ENCODE measurements around the gene LMOD1. TPM values are rescaled to one million over a fixed set of nuclear protein-coding genes. Genes with fewer than 3 reads are reported as not detected.

Gene LMOD1
- total and polyA plus RNA-seq, 2 of the 8 experiments (the other 6 are each of a cell fraction or from before 2014, with no cell fraction given), result 0.77 to 1.4 TPM

DNA sequence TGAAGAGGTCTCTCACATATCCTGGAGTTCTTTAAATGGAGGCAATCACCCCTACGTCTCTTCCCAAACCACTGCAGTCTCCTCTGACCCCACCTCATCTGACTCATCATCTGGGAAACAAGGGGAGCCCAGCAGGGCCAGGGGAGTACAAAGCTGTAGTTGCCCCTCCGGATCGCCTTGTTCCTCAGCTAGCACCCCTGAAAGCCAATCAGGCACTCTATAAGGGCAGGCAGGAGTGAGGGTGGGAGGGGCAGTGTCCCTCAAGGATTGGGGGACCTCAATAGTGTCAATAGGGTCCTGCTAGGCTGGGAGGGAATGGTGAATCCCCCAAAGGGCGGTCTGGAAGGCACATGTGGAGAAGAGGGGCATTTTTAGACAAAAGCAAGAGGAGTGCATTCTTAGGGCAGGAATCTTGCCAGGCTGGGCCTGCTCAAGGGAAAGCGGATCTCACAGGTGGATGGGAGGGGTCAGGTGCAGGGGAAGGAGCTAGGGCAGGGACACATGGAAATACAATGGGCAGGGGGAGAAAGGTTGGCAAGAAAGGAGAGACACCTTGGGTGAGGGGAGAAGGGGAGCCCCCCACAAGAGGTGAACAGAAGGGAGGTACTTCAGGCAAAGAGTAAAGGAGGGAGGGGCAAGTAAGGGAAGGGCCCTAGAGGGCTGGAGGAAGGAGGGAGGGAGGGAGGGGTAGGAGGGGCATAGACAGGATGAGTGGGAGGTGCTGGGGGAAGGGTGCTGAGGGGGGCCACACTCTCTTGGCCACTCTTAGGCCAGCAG is 51.8 kb downstream of the LMOD1 start:
- no peak overlapping the region for H3K14ac ChIP-seq (ENCODE audit: insufficient read length)
- H2BK12ac ChIP-seq (ENCODE audit: low read depth, low read length), result peak overlapping the region; percentile 98; the same call in 1 of the 2 replicates
- H3K23ac ChIP-seq (ENCODE audit: insufficient read length), result no peak overlapping the region
- no peaks in the 10 kb centered on the region for H3K79me2 ChIP-seq (ENCODE audit: control insufficient read depth in 1 of 2, insufficient read depth in 2 of 2, low read length in 2 of 2)
- H2BK120ac ChIP-seq (replicated peaks; ENCODE audit: low read depth, low read length), result no peak overlapping the region
- no peaks in the 10 kb centered on the region for H4K20me1 ChIP-seq (replicated peaks in 1 of 2; ENCODE audit: control insufficient read depth in 1 of 2, insufficient read depth in 2 of 2, low read length in 2 of 2)
- peak overlapping the region; percentile 34; the same call in 1 of the 2 replicates for H2BK15ac ChIP-seq (ENCODE audit: low read length)
- no peak for FAIRE-seq
- DNase-seq (ENCODE audit: low read depth in 1 of 2, low spot score in 2 of 2), result peak in 1 of 2 experiments; percentile 77
- H3K9me3 ChIP-seq (ENCODE audit: insufficient read depth in 2 of 2, low read depth in 1 of 2, low read length in 1 of 2), result no peaks in the 10 kb centered on the region
- H3K4me3 ChIP-seq (ENCODE audit: extremely low read depth in 1 of 4, insufficient read depth in 2 of 4, low read depth in 3 of 4, low read length in 4 of 4), result no peak overlapping the region
- H3K18ac ChIP-seq (ENCODE audit: extremely low read depth, low read length), result peak overlapping the region; percentile 90
- peaks cover under 1% of the 10 kb centered on the region for H3K23me2 ChIP-seq (ENCODE audit: low read depth, low read length)
- no peaks in the 10 kb centered on the region for H3K36me3 ChIP-seq (ENCODE audit: control insufficient read depth in 2 of 4, insufficient read depth in 4 of 4, low read length in 3 of 4)
- H2BK20ac ChIP-seq (ENCODE audit: low read length), result peak overlapping the region; percentile 86; the same call in 1 of the 2 replicates
- POLR2A ChIA-PET (ENCODE audit: partially characterized antibody), result interaction anchor here (0.7 to 9.6 kb wide), 13 partner anchors 10 to 225 kb away, joined by 3 to 117 read pairs (median 4); partner anchors contain the start of genes LMOD1 and TIMM17A
- CTCF ChIA-PET (ENCODE audit: partially characterized antibody), result interaction anchor here (0.6 to 14.8 kb wide), 33 partner anchors 8 to 413 kb away, joined by 3 to 244 read pairs (median 9); partner anchors contain the start of genes GPR37L1, LMOD1, RNPEP and TIMM17A
- H2AK5ac ChIP-seq (ENCODE audit: low read depth, low read length), result no peak overlapping the region
- peak overlapping the region; percentile 91; the same call in 1 of the 2 replicates for H2BK5ac ChIP-seq (ENCODE audit: low read depth, low read length)
- H2AFZ ChIP-seq (ENCODE audit: low read length), result peak overlapping the region; percentile 26; the same call in 1 of the 2 replicates
- H3K4me1 ChIP-seq (replicated peaks in 1 of 4; ENCODE audit: control insufficient read depth in 3 of 4, insufficient read depth in 4 of 4, low read length in 3 of 4), result peaks cover 6 to 21% (median 16%) of the 10 kb centered on the region in 4 experiments
- TF ChIP-seq EGR1 (IDR thresholded peaks at IDR 0.05; ENCODE audit: borderline replicate concordance, low read depth, low read length) (no peak), NRF1 (IDR thresholded peaks at IDR 0.05; ENCODE audit: low read depth, low read length) (no peak), SIN3A (conservative IDR thresholded peaks at IDR 0.05 in 1 of 2, IDR thresholded peaks at IDR 0.05 in 1 of 2; ENCODE audit: low read depth in 1 of 2, low read length in 2 of 2) (no peak), POLR2A (IDR thresholded peaks at IDR 0.05; ENCODE audit: control extremely low read depth in 1 of 2, low read depth in 2 of 2, low read length in 2 of 2) (no peak; a peak in 1 of 3 replicates)
- TF ChIP-seq, protein P1, sequence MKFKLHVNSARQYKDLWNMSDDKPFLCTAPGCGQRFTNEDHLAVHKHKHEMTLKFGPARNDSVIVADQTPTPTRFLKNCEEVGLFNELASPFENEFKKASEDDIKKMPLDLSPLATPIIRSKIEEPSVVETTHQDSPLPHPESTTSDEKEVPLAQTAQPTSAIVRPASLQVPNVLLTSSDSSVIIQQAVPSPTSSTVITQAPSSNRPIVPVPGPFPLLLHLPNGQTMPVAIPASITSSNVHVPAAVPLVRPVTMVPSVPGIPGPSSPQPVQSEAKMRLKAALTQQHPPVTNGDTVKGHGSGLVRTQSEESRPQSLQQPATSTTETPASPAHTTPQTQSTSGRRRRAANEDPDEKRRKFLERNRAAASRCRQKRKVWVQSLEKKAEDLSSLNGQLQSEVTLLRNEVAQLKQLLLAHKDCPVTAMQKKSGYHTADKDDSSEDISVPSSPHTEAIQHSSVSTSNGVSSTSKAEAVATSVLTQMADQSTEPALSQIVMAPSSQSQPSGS (IDR thresholded peaks at IDR 0.05; ENCODE audit: low read length), result no peak
- no peak overlapping the region for H3K56ac ChIP-seq (replicated peaks; ENCODE audit: insufficient read length, low read depth, low read length)
- H3K79me1 ChIP-seq (ENCODE audit: low read depth, low read length), result no peaks in the 10 kb centered on the region
- peak overlapping the region; percentile 47 for H4K5ac ChIP-seq (ENCODE audit: insufficient read length, low read depth, low read length)
- peak overlapping the region; percentile 63 for H4K91ac ChIP-seq (replicated peaks; ENCODE audit: insufficient read length, low read length)
- H4K8ac ChIP-seq (ENCODE audit: extremely low read depth, insufficient read depth, low read length), result no peak overlapping the region
- H3K4ac ChIP-seq (replicated peaks; ENCODE audit: insufficient read length, low read depth, low read length), result no peak overlapping the region
- 44% methylated on average over 5 of the region's 5 CpGs; no CpG with 5 or more reads in 1 of the 2 experiments for WGBS, 2 experiments (ENCODE audit: extremely low coverage in 1 of 2, insufficient coverage in 1 of 2, insufficient read length in 1 of 2, insufficient replicate concordance in 2 of 2, low coverage in 1 of 2, low lambda C conversion rate in 2 of 2, missing lambda C conversion rate in 1 of 2)
- no peak overlapping the region; a peak in 2 of 7 replicates for H3K9ac ChIP-seq (replicated peaks in 1 of 4; ENCODE audit: extremely low read depth in 1 of 4, low read depth in 3 of 4, low read length in 3 of 4)
- H3K27me3 ChIP-seq (replicated peaks in 1 of 4; ENCODE audit: control insufficient read depth in 3 of 4, extremely low read depth in 1 of 4, insufficient read depth in 3 of 4, low read length in 3 of 4), result peaks cover 0 to 7% (median 2%) of the 10 kb centered on the region in 4 experiments; a peak in 2 of 7 replicates
- H3K4me2 ChIP-seq (ENCODE audit: insufficient read depth in 1 of 2, low read depth in 2 of 2, low read length in 2 of 2), result peak overlapping the region; percentile 40 to 45; a peak in 2 of 4 replicates
- no peak overlapping the region for H3K27ac ChIP-seq (ENCODE audit: low read depth, low read length)
